Measurements from ENCODE around the gene MCUB. TPM values are rescaled to one million over a fixed set of nuclear protein-coding genes. Genes with fewer than 3 reads are reported as not detected.

Gene MCUB
- total RNA-seq, 1 experiment from 2014 or later: 18.6 TPM

DNA sequence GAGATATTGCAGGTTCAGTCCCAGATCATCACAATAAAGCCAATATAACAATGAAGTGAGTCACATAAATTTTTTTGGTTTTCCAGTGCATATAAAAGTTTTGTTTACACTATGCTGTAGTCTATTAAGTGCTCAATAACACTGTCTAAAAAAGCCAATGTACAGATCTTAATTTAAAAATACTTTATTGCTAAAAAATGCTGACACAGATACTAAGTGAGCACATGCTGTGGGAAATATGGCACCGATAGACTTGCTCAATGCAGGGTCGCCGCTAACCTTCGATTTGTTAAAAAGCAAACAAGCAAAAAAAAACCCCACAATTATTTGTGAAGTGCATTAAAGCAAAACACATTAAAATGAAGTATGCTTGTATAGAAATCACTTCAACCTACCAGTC lies 159.6 kb downstream of the MCUB start:
- Histone ChIP-seq H3K27me3 (ENCODE audit: insufficient read depth, low read length) (no peaks in the 10 kb centered on the region), H3K4me3 (replicated peaks in 1 of 2; ENCODE audit: low read depth in 1 of 2, low read length in 2 of 2) (no peak overlapping the region), H3K79me2 (ENCODE audit: insufficient read depth, low read length) (peaks cover 50% of the 10 kb centered on the region), H3K4me1 (ENCODE audit: control insufficient read depth in 1 of 2, insufficient read depth in 2 of 2, low read length in 2 of 2) (peaks cover 0 to 18% of the 10 kb centered on the region in 2 experiments; a peak in 2 of 4 replicates), H3K4me2 (ENCODE audit: low read length) (no peak overlapping the region), H2AFZ (ENCODE audit: low read depth, low read length, poor library complexity, severe bottlenecking) (no peak overlapping the region), H3K9ac (ENCODE audit: low read length) (no peak overlapping the region), H3K36me3 (ENCODE audit: control insufficient read depth in 1 of 2, insufficient read depth in 2 of 2, low read length in 2 of 2) (peaks cover 6 to 15% of the 10 kb centered on the region in 2 experiments), H3K9me2 (ENCODE audit: insufficient read depth) (no peaks in the 10 kb centered on the region), H4K20me1 (ENCODE audit: insufficient read depth) (no peaks in the 10 kb centered on the region), H3K27ac (ENCODE audit: low read depth, low read length) (no peak overlapping the region), H3K9me3 (ENCODE audit: control insufficient read depth in 1 of 2, insufficient read depth in 1 of 2, low read depth in 1 of 2, low read length in 2 of 2) (no peaks in the 10 kb centered on the region)
- RAD21 ChIA-PET (ENCODE audit: low non-redundant PET in 1 of 2, low total read pairs in 2 of 2, uncharacterized antibody in 2 of 2, unreplicated experiment in 2 of 2): no interaction called here
- intact Hi-C loops (cut with micrococcal nuclease): no loop called here
- CTCF ChIA-PET: no interaction called here
- ATAC-seq (no peak), DNase-seq (ENCODE audit: low read depth, low spot score) (no peak)
- POLR2A ChIA-PET: no interaction called here
- TF ChIP-seq ZNF274 (IDR thresholded peaks at IDR 0.05; ENCODE audit: low read depth, low read length) (no peak), ZFX (IDR thresholded peaks at IDR 0.05) (no peak), POLR2AphosphoS5 (IDR thresholded peaks at IDR 0.05; ENCODE audit: low read depth, low read length) (no peak), EGR1 (IDR thresholded peaks at IDR 0.05; ENCODE audit: low read depth) (no peak), ELF1 (IDR thresholded peaks at IDR 0.05; ENCODE audit: borderline replicate concordance, low read depth) (no peak), EZH2 (IDR thresholded peaks at IDR 0.05) (no peak), CBX3 (IDR thresholded peaks at IDR 0.05; ENCODE audit: low read depth) (no peak), YY1 (IDR thresholded peaks at IDR 0.05; ENCODE audit: extremely low read depth, insufficient replicate concordance, low read depth, low read length) (no peak), EZH2phosphoT487 (IDR thresholded peaks at IDR 0.05; ENCODE audit: borderline replicate concordance) (no peak), FOSL1 (IDR thresholded peaks at IDR 0.05; ENCODE audit: low read depth) (no peak), SP1 (IDR thresholded peaks at IDR 0.05; ENCODE audit: low read depth) (no peak), SRF (IDR thresholded peaks at IDR 0.05; ENCODE audit: low read depth) (no peak), TCF7L2 (IDR thresholded peaks at IDR 0.05; ENCODE audit: borderline replicate concordance, extremely low read depth, insufficient read depth, insufficient read length) (no peak)
- TF ChIP-seq, protein P1, sequence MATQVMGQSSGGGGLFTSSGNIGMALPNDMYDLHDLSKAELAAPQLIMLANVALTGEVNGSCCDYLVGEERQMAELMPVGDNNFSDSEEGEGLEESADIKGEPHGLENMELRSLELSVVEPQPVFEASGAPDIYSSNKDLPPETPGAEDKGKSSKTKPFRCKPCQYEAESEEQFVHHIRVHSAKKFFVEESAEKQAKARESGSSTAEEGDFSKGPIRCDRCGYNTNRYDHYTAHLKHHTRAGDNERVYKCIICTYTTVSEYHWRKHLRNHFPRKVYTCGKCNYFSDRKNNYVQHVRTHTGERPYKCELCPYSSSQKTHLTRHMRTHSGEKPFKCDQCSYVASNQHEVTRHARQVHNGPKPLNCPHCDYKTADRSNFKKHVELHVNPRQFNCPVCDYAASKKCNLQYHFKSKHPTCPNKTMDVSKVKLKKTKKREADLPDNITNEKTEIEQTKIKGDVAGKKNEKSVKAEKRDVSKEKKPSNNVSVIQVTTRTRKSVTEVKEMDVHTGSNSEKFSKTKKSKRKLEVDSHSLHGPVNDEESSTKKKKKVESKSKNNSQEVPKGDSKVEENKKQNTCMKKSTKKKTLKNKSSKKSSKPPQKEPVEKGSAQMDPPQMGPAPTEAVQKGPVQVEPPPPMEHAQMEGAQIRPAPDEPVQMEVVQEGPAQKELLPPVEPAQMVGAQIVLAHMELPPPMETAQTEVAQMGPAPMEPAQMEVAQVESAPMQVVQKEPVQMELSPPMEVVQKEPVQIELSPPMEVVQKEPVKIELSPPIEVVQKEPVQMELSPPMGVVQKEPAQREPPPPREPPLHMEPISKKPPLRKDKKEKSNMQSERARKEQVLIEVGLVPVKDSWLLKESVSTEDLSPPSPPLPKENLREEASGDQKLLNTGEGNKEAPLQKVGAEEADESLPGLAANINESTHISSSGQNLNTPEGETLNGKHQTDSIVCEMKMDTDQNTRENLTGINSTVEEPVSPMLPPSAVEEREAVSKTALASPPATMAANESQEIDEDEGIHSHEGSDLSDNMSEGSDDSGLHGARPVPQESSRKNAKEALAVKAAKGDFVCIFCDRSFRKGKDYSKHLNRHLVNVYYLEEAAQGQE (IDR thresholded peaks at IDR 0.05; ENCODE audit: low read depth): no peak
- TF ChIP-seq, protein P2, sequence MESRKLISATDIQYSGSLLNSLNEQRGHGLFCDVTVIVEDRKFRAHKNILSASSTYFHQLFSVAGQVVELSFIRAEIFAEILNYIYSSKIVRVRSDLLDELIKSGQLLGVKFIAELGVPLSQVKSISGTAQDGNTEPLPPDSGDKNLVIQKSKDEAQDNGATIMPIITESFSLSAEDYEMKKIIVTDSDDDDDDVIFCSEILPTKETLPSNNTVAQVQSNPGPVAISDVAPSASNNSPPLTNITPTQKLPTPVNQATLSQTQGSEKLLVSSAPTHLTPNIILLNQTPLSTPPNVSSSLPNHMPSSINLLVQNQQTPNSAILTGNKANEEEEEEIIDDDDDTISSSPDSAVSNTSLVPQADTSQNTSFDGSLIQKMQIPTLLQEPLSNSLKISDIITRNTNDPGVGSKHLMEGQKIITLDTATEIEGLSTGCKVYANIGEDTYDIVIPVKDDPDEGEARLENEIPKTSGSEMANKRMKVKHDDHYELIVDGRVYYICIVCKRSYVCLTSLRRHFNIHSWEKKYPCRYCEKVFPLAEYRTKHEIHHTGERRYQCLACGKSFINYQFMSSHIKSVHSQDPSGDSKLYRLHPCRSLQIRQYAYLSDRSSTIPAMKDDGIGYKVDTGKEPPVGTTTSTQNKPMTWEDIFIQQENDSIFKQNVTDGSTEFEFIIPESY (IDR thresholded peaks at IDR 0.05; ENCODE audit: extremely low read depth, insufficient replicate concordance, low read length): no peak
- no TSS peak for BruUV-seq (replicated peaks)
